Left kidney (tissue), 2 donors: ENCODE data around the gene SBNO2. TPM values are rescaled to one million over a fixed set of nuclear protein-coding genes. Genes with fewer than 3 reads are reported as not detected.
A peak's percentile ranks its signal among the peaks of the same experiment; 100 is the strongest.
"Not testable (repeated sequence)": the region's sequence is repeated elsewhere in the genome, so short reads cannot be mapped to it uniquely, and the experiment has no call there.

ENCODE experiments used
- DNase-seq: peaks from one replicate; pipeline ENCODE4 v3.0.0-alpha.2; 2013
- polyA plus RNA-seq: library from polyadenylated mRNA; unstranded; fragments of 120-200 nt; gene quantifications from one replicate; pipeline ENCODE4 v1.2.1, GENCODE V29; 2013; ENCODE audit not compliant: insufficient read length

SBNO2 gene
- polyA plus RNA-seq, 1 donor: 15.1 TPM

DNA sequence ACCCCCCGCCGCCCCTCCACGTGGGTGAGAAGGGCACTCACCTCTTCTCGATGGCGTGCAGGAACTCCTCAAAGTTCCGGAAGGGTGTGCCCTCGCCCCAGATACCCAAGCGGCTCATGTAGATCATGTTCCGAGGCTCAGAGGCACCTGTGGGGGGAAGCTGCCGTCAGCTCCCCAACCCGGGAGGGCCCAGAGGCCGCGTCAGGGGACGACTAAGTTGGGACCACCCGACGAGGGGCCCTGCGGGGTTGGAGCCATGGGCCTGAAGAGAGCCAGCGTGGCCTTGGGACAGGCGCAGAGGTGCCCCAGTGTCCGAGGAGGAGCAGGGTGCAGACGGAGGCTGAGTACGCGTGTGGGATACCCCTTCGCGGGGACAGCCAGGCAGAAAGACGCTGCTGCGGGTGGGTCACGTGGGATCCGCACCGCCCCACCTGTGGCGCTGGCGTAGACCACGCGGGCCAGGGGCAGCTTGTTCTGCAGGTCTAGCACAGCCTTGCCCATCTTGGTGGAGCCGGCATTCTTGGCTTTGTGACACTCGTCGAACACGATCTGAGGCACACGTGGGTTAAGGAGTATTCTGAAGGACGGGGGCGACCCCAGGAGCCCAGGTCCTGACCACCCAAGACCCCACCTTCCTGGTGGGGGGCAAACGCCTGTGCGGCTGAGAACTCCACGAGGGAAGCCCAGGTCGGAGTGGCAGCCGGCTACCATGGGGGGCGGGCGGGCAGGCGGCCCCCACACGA lies 54.4 kb downstream of the SBNO2 start:
- DNase-seq: no peak

DNA sequence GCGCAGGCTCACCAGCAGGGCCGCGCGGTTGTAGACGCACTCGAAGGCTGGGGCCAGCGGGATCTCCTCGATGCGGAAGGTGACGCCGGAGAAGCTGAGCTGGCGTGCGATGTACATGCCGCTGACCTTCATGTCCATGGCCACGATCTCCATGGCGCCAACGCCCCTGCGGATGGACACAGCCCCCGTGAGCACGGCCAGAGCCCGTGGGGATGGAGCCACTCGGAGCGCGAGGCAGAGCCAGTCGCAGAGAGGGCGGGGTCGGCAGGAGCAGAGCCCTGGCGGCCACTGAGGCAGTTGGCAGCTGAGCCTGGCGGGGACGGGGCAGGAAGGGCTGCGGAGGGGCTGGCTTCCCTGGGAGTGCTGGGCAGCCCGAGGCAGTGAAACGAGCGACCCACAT lies 55.1 kb downstream of the SBNO2 start:
- DNase-seq: no peak

- DNase-seq: no peak
These were observed 56.4 kb downstream of the SBNO2 start for GRCh38 chr19:1117654-1118053.

- no peak for DNase-seq
These were observed 57.1 kb downstream of the SBNO2 start for GRCh38 chr19:1116726-1117581.

GRCh38 chr19:1115646-1116420 lies 58.2 kb downstream of the SBNO2 start:
- DNase-seq: no peak

GRCh38 chr19:1114728-1115127 lies 59.3 kb downstream of the SBNO2 start:
- DNase-seq: not testable (repeated sequence)

DNA sequence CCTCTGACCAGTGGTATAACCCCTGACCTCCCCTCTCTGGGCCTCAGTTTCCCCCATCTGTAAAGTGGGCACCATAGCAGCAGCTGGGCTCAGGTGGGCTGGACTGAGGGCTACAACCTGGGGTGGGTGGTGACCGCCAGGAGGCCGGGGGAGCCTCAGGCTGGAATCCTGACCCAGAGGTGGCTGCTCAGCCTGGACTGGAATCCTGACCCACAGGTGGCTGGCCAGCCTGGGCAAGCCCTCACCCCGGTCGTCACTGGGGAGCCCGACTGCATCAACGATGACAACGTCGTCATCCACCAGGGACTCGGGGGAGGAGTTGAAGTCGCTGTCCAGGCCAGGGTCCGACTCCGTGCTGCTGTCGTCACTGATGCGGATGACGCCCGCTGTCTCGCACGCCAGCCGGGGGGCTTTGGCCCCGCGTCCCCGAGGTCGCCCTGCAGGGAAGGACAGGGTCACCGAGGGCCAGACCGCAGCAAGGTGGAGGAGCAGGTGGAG lies 60.0 kb downstream of the SBNO2 start:
- no peak for DNase-seq

DNA sequence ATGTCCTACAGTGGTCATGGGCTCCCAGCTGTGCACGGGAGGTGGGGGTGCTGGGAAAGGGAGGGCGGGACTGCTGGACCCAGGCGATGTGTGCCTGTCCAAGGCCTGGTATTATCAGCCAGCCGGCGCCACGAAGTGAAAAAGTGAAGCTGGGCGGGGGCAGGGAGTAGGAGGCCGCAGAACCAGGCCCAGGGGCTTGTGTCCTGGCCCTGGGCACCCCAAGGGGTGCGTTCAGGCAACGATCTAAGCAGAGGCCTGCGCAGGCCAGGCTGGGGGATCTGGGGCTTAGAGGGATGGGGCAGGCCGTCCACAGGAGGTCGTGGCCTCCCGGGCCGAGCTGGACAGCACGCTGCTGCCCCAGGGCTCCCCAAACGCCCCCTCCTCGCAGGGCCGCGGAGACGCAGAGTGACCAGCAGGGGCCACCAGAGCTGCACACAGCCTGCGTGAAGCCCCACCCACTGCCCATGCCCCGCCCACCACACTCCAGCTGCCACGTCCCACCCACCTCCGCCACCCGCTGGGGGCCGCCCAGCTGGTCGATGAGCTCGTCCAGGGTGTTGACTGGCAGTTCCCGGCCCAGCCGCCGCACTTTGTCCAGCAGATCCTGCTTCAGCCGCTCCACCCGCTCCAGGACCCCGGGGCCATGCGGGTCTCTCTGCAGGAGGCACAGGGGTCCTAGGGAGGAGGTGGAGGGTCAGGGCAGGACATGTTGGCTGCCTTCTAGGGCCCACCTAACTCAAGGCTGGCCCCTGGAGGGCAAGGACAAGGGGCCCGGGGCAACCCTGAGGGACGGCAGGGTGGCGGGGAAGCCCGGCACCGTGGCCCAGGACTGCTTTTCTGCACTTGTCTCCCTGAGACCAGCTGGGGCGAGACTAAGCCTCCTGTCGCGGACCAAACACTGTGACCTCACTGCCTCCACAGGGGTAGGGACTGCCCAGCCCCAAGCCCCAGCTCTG lies 60.8 kb downstream of the SBNO2 start:
- peak; percentile 89 for DNase-seq

DNA sequence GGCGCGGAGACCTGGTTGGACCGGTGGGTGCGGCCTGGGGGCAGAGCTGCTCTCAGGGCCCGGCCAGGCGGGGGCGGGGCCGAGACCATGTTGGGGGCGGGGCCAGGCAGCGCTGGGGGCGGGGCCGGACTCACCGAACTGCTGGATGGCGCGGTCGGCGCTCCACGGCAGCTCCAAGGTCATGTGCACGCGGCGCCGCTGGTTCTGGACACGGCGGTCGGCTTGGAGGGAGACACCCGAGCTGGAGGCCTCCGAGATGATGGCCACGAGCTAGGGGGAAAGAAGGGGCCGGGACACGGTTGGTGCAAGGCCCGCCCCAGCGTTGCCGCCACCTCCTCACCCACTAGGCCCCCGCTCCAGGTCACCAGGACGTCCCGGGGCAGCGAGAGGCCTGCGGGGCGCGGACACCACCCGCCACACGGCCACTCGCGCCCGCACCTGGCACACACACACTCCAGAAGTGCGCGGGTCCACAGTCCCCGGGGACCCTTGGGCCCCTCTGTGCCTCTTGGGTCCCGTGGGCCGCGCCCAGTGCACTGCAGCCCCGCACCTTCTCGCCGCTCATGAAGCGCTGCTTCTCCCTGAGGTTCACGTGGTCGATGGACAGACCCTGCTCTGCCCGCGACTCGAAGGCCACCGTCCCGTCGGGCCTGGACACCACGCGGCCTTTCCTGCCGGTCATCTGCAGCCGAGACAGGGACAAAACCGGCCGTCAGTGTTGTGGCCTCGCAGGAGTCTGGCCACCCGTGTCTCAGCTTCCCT lies 61.6 kb downstream of the SBNO2 start:
- peak; percentile 19 for DNase-seq

- no peak for DNase-seq
These were observed 62.3 kb downstream of the SBNO2 start for GRCh38 chr19:1111641-1112267.

DNA sequence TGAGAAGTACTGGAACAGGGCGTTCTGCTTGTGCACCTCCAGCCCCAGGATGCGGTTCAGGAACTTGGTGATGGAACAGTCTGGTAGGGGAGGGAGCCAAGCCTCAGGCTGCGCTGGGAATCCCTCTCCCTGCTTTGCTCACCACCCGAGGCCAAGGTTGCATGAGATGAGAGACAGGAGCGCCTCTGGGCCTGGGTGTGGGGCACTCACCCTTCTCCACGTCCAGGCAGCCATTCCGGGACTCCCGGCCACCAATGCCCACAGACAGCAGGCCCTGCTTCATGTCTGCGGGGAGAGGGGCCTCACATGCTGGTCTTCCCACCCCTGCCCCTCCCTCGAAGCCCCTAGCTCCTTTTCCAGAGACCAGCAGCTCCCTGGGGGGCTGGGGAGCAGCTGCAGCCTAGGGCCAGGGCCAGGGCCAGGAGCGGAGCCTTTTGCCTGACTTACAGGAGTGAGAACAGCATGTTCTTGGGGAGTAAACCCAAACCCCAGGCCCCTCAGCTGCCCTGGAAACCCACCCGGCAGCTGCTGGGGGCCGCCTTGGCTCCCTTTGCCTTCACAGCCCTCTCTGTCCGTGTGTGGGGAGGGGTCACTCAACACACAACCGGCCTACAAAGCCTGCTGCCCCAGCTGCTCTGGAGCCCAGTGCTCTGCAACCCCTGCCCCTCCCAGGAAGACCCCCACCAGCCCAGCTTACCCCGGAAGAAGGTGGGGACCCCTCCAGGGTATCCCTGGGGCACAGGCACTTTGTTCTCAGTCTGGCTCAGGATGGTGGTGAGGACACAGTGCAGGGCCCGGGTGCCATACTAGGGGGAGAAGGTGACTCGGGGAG lies 63.0 kb downstream of the SBNO2 start:
- no peak for DNase-seq

DNA sequence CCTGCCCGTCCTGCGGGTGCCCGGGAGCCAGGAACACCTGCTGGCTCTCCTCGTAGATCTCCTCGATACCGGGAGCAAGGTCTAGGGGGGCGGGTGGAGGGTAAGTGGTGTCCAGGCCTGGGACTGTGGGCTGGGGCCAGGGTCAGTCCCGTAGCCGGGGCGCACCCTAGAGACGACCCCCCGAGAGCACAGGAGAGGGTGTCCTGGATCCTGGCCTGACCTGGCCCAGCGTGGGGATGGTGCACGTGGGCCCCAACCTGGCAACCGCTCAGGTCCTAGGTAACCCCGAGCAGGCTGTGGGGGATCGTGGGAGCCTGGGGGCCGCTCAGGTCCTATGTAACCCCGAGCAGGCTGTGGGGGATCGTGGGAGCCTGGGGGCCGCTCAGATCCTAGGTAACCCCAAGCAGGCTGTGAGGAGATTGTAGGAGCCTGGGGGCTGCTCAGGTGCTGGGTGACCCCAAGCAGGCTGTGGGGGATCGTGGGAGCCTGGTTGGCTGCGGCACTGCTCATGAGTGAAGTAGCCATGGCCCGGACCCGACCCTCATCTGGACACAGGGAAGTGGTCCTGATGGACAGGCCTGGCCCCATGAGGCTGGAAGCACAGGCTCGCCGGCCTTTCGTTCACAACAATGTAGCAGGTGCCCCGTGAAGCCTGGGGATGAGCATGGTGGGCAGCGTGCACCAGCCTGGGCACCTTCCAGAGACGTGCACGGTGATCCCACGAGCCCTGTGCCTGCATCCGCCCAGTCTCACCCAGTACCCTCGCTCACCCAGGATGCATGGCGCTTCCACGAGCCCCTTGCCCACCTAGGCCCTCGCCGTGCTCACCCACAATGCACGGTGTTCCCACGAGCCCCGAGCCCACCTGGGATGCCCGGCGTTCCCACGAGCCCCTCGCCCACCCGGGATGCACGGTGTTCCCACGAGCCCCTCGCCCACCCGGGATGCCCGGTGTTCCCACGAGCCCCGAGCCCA lies 64.1 kb downstream of the SBNO2 start:
- no peak for DNase-seq

DNA sequence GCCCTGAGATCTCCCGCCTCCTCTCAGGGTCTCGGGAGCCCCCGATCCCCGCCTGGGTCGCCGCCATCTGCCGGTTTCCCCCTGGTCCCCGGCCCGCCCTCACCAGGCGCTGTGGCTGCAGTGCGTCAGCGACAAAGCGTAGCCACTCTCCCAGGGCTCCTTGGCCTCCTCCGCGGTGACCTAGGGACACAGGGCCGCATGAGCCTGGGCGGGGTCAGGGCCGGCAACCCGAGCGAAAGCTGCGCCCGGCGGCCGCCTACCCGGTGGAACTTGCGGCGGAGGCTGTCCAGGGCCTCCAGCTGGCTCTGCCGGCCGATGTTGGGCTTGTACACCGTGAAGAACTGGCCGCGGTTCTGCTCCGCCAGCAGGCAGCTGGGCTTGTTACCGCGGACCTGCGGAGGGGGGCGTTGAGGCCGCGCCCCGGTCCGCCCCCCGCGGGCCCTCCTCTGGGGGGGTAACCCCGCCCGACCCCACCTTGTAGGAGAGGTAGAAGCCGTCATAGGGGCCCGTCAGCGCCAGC lies 65.0 kb downstream of the SBNO2 start:
- DNase-seq: no peak

- no peak for DNase-seq
These were observed 65.6 kb downstream of the SBNO2 start for GRCh38 chr19:1108291-1109031.

DNA sequence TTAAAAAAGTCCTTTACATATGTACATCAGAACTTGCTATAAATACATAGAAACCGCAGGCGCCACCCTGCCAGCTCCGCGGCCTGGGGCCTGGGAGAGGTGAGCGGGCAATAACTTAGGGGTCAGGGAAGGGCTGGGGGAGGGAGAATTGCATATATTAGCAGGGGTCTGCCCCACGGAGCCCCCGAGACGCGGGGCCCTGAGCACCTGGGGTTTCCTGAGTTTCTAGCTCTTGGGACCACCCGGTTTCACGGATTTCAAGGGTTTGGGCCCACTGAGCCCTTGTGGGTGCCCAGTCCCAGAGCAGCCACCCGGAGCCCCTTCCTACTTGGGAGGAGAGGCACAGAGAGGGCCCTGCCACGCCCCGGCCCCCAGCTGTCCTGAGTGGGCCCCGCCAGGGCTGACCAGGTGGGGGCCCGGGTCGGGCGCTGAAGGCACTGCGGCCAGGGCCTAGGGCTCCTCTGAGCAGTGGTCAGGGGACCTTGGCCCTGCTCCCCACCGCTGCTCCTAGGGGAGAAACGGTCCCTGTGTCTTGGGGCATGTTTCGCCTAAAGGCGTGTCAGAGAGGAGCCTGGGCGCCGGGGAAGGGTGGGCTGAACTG lies 66.3 kb downstream of the SBNO2 start:
- no peak for DNase-seq
